Measurements from ENCODE around the gene HYLS1. TPM values are rescaled to one million over a fixed set of nuclear protein-coding genes. Genes with fewer than 3 reads are reported as not detected.
A peak's percentile ranks its signal among the peaks of the same experiment; 100 is the strongest.

The HYLS1 gene
- total and polyA plus RNA-seq, 12 donors: 1.8 to 8.4 (median 4.0) TPM

DNA sequence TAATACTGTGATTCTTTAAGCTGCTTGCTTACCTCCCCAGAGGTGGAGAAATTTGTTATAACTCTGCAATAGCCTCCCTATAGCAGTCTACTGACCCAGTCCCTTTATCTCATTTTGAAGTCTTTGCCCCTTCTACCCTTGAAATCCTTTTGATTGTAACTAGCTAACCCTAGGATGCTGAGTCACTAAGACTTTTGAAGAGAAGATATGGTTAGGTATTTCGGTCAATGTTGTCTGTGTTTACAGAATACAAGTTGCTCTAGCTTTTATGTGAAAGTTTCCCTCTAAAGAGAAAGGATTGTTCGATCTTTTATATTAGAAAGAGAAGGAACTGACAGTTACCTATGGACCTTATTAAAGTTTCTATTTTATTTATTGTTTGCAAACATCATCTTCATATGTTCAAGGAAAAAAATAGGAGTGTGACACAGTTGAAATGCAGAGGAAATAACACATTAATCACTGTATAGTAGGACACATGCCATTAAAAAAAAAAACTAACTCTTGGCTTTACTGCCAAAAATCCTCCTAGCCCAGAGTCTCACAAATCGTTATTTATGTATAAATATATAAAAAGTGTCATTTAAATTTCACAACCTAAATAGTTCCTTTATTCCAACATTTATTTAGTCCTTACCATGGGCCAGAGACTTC, 3.1 kb downstream of the HYLS1 start:
- peaks cover 0 to 21% of the 10 kb centered on the region in 2 donors for H3K4me1 ChIP-seq (replicated peaks in 1 of 2)
- no peak overlapping the region for H3K4me3 ChIP-seq
- no peaks in the 10 kb centered on the region for H3K9me3 ChIP-seq (replicated peaks in 1 of 3)
- H3K27me3 ChIP-seq: no peaks in the 10 kb centered on the region
- peaks cover 0 to 18% of the 10 kb centered on the region in 2 donors for H3K36me3 ChIP-seq (replicated peaks in 1 of 2)
- WGBS, 4 donors: 42 to 49% (median 44%) methylated on average over 3 of the region's 3 CpGs
- TF ChIP-seq CTCF (IDR thresholded peaks at IDR 0.05) (no peak), POLR2A (IDR thresholded peaks at IDR 0.05) (no peak)
- no peak for DNase-seq
- intact Hi-C loops (cut with DNase I): no loop called here
- no peak overlapping the region for H3K27ac ChIP-seq

DNA sequence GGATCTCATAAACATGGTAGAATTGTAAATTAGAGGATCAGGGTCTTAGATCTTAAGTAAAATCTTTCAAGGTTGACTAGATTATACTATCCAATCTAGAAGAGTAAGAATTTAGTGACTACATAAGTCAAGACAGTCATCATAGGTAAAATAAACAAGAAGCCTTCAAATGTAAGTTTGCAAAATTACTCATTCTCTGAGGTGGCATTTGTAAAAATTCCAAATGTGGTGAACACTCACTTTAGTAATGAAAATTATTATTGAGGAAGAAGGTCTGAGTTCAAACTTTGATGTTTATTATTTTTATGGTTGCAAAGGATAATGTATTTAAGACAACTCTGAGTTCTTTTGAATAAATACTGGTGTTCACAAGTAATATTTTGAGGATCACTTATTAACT, 4.6 kb downstream of the HYLS1 start:
- TF ChIP-seq POLR2A (IDR thresholded peaks at IDR 0.05): no peak
- TF ChIP-seq CTCF (IDR thresholded peaks at IDR 0.05): no peak
- intact Hi-C loops (cut with DNase I): no loop called here

GRCh38 chr11:125892994-125893393, 5.5 kb downstream of the HYLS1 start:
- Histone ChIP-seq H3K4me3 (no peak overlapping the region), H3K36me3 (replicated peaks in 1 of 2) (peaks cover 0 to 18% of the 10 kb centered on the region in 2 donors), H3K27ac (no peak overlapping the region), H3K9me3 (replicated peaks in 1 of 3) (no peaks in the 10 kb centered on the region), H3K4me1 (replicated peaks in 1 of 2) (peaks cover 0 to 27% of the 10 kb centered on the region in 2 donors), H3K27me3 (no peaks in the 10 kb centered on the region)
- no peak for DNase-seq
- TF ChIP-seq CTCF (IDR thresholded peaks at IDR 0.05) (no peak), POLR2A (IDR thresholded peaks at IDR 0.05) (no peak)
- intact Hi-C loops (cut with DNase I): no loop called here

More for the DNA sequence above, 4.6 kb downstream of the HYLS1 start:
- Histone ChIP-seq H3K9me3 (replicated peaks in 1 of 3) (no peaks in the 10 kb centered on the region), H3K4me1 (replicated peaks in 1 of 2) (peaks cover 0 to 23% of the 10 kb centered on the region in 2 donors), H3K27ac (no peak overlapping the region), H3K4me3 (no peak overlapping the region), H3K36me3 (replicated peaks in 1 of 2) (peaks cover 0 to 18% of the 10 kb centered on the region in 2 donors), H3K27me3 (no peaks in the 10 kb centered on the region)
- no peak for DNase-seq

DNA sequence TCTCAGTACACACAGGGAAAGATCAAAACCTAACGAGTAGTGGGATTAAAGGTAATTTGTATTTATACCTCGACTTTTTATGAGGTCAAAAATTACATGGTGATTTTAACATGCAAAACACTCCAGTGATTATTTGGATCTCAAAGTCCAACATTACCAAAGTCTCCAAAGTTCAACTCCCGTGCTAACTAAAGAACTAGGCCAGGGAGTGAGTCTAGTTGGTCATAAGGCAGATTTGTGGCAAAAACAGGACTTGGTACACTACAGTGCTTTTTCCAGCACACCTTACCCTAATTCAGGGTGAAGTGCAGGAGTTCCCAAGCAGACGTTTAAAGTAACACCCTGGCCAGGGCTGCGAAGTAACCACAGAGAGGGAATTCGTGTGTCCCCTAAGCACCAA, 14.4 kb downstream of the HYLS1 start:
- Histone ChIP-seq H3K9me3 (replicated peaks in 1 of 3) (no peaks in the 10 kb centered on the region), H3K27me3 (peaks cover 8% of the 10 kb centered on the region), H3K36me3 (replicated peaks in 1 of 2) (peaks cover 0 to 10% of the 10 kb centered on the region in 2 donors), H3K4me3 (peak overlapping the region in 1 of 4 donors; percentile 61), H3K4me1 (replicated peaks in 1 of 2) (peaks cover 9 to 29% of the 10 kb centered on the region in 2 donors), H3K27ac (no peak overlapping the region)
- TF ChIP-seq POLR2A (IDR thresholded peaks at IDR 0.05) (no peak), CTCF (IDR thresholded peaks at IDR 0.05) (no peak)
- intact Hi-C loops (cut with DNase I): no loop called here
- DNase-seq: no peak
- 81 to 91% (median 85%) methylated on average over 5 to 6 of the region's 6 CpGs for whole genome bisulfite sequencing, 4 donors

All from adrenal gland (tissue), 12 donors.